C1 segment of cervical spinal cord (tissue), 14 donors: ENCODE data around the gene GAGE10.
"Not testable (repeated sequence)": the region's sequence is repeated elsewhere in the genome, so short reads cannot be mapped to it uniquely, and the experiment has no call there.

Experiments
- DNase-seq, 14 donors: peaks; one replicate each; lab custom pipeline; 2025; lab: John Stamatoyannopoulos, UW

Gene GAGE10

DNA sequence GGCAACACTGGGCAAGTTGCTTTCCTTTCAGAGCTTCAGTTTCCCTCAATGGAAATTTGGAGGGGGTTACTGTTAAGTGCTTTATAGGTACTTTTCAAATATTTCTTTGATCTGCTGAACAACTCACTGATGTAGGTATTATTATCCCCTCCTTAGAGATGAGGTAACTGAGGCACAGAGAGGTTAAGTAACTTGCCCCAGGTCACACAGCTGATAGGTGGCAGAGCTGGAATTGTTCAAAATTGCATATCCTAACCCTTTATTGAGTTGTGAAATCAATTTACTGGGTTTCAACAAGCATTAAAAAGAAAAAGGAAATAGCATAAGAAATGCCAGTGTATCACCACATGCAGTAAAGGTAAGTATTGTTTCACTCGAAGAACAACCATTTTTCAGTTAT is 27.2 kb upstream of the GAGE10 start:
- DNase-seq: no peak

DNA sequence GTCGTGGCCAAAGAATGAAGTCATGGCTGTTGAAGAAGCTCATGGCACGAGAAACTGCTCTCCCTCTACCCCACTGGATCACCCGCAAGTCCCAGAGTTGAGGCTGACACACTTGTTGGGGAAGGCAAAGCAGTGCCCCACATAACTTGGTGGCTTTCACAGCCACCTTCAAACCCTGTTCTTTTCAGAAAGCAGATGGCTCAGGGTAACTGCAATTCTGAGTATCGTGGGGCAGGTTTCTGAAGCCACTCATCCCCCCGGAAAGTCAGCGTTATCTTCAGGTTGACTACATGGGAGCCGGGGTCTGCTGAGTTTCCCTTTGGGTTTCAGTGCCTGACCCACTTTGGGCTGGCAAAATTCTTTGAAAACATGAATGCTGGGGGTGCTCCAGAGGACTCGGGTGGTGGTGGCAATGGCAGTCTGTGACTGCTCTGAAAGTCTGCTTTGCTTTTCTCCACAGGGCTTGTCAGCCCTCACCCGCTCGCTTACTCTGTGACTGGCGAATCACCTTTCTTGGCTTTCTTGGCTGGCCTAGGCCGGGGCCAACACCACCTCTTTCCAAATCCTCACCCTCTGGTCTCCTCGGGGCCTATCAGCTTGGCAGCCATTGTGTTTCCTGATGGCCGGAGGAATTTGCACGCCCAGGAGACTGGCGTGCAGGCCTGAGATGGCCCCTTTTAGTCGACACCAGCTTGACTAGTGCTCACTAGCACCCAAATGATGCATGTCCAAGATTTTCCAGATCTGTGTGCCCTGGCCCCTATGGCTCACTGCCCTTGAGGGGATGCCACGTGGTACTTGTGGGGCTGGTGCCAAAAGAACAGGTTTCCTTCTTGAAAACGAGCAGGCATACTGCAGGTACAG is 26.5 kb upstream of the GAGE10 start:
- DNase-seq: peak in 1 of 14 donors; percentile 62

DNA sequence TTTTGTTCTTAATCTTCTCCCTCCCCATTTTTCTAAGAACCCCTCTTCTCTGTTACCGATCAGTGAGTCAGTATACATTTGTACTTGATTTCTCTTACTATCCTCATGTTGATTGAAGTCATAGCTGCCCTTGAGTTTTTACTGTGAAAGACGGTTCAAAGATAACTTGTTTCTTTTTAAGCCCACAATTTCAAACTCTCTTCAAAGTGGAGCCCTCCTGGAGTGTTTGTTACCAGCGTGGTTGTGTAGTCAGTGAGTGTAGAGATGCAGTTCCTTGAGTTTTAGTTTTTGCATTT is 26.0 kb upstream of the GAGE10 start:
- no peak for DNase-seq

DNA sequence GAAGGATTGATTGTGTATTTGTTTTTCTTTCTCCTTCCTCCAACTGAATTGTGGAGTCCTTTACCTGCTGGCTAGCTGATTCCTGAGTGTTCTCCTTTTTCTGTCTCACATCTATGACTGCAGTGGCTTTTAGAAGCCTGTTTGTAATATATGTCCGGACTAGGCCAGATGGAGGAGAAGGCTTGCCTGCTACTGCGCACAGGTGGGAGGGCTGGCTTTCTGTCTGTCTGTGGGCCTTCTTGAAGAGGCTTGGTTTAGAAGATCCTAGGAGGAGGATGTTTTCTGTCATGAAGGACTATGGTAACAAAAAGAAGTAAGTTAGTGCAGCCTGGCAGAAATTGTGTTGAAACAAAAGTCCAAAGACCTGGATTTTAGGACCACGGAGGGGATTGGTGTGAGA is 25.4 kb upstream of the GAGE10 start:
- DNase-seq: peak in 1 of 14 donors; percentile 33

DNA sequence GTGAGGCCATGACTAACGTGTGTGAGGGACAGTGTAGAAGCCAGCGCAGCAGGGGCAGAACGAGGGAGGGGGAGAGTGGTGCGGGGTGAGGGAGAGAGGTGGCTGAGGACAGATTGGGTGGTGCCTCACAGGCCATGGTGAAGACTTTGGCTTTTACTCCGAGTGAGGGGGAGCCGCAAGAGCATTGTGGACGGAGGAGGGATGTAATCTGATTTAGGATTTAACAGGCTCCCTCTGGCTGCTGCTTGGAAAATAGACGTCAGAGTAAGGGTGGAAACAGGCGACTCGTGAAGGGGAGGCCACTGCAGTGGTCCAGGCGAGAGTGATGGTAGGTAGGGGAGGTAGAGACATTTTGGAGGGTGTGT is 20.8 kb upstream of the GAGE10 start:
- DNase-seq: peak in 1 of 14 donors; percentile 32

DNA sequence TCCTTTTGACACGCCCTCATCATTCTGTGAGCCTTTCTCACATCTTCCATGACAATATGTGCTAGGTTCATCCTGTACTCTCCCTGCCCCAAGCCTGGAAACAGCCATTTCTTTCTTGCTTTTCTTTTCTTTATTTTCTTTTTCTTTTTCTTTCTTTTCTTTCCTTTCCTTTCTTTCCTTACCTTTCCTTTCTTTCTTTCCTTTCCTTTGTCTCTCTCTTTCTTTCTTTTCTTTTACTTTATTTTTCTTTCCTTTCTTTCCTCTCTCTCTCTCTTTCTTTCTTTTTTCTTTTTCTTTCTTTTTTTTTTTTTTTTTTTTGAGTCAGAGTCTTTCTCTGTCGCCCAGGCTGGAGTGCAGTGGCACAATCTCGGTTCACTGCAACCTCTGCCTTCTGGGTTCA is 19.2 kb upstream of the GAGE10 start:
- no peak for DNase-seq

DNA sequence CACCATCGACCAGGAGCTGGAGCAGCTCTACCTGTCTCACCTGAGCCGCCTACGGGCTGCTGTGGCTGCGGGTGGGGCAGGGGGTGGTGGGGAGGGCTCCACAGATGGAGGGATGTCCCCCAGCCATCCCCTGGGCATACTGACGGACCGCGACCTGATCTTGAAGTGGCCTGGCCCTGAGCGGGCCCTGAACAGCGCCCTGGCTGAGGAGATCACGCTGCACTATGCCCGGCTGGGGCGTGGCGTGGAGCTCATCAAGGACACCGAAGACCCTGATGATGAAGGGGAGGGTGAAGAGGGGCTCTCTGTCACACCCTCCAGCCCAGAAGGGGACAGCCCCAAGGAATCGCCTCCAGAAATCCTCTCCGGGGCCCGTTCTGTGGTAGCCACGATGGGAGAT is 17.3 kb upstream of the GAGE10 start:
- no peak for DNase-seq

DNA sequence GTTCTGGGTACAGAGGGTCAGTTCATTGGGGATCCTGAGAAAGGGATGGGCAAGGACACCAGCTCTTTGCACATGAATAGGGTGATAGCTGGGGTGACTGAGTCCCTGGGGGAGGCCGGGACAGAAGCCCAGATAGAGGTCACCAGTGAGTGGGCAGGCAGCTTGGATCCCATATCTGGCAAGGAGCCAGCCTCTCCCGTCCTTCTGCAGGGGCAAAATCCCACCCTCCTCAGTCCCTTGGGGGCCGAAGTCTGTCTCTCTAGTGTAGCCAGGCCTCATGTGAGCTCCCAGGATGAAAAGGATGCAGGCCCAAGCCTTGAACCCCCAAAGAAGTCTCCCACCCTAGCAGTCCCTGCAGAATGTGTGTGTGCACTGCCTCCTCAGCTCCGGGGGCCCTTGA is 16.9 kb upstream of the GAGE10 start:
- DNase-seq: no peak

DNA sequence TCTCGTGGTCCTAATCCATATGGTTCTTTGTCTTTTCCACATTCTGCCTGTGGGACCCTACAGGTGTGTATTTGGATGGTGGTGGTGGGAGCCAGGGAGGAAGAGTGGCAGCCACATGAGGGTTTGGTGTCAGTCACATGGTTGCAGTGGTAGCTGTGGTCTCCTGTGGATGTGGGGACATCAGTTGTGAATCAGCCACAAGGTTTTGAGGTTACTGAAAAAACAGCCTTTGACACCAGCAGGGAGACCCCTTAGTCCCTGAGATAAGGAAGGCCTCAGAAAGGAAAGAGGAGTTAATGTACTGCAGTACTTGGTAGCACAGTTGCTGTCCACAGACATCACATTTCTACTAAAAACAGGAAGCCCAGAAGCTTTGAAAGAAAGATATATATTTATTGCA is 15.8 kb upstream of the GAGE10 start:
- DNase-seq: no peak

DNA sequence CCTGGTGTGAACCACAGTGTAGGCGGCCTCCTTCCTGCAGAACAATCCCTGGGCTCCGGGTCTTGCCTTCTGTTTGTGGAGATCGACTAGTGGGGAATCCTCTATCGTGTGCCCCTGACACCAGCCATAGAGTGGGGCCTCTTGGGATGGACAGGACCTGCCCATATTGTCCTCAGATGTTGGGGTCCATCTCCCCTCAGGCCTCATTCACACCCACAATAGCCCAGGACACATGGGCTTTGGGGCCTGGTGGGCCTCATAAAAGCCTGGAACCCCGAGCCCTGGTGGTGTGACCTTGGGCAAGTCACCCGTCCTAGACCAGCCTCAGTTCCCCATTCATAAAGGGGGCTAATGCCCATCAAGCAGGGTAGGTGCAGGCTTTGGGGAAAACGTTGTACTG is 13.2 kb upstream of the GAGE10 start:
- DNase-seq: no peak

DNA sequence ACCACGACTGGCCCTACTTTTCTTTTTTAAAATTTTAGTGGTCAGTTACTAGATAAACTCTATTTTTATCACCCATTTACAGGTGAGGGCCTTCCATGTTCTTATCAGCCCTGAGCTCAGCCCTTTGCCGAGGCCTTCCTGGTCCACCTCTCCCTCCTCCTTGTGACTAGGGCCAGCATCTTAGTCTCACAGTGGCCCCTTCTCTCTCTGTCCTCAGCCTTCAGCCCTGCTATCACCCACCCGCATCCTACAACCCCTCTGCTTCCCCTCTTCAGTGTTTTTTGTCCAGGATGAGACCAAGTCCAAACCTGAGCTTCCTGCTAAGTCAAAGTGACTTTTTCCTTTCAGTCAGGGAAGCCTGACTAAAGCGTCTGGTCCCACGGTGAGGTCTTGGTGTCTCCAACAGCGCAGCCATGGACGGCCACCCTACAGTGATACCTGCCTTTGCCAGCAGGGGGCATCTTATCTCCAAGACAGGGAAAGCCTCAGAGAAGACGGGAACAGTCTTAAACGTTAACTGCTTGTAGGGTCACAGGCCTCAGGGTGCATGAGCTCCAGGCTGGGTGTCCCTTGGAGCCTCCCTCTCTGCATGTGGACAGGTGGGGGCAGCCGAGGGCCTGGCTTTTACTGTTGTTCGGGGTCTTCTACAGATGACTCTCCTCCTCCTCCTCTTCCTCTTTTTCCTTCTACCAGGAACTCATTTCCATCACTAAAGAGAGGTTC is 11.7 kb upstream of the GAGE10 start:
- peak in 7 of 14 donors; percentile 2 to 28 (median 6) for DNase-seq

DNA sequence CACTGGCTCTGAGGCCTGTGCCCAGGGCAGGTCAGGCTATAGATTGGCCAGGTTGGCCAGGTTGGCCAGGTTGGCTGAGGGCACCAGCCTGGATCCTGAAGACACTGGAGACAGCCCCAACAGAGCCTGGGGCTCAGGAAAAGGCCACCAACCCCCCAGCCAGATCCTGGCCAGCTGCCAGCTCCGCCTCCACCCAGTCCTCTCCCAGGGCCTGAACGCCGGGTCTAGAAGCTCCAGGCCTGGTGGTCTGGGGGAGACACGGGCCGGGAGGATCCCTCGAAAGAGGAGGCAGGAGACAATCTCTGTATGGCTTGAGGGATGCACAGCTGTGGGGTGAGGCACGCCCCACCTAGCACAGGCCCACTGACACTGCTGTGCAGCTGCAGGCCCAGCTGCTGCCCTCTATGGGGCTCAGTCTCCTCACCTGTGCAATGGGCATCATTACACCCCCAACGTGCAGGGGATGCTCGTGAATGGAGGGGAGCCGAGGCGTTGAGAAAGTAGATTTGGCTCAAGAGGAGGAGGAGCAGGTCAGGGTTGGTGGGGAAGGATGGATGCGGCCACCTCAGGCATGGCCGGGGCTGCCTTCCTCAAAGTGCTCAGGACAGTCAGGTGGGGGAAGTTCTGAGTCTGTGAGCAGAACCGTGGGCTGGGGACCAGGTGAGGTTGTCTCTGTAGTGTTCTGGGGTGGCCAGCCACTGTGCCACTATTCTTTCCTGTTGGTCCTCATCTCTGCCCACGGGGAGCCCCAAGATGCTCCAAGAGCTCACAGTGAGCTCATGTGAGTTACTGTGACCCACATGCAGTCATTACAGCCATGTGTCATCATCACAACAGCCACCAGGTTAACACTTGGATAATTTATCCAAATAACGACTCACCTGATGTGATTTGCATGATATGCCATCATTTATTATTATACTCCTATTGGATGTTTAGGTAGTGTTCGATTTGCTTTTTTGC is 10.8 kb upstream of the GAGE10 start:
- no peak for DNase-seq

DNA sequence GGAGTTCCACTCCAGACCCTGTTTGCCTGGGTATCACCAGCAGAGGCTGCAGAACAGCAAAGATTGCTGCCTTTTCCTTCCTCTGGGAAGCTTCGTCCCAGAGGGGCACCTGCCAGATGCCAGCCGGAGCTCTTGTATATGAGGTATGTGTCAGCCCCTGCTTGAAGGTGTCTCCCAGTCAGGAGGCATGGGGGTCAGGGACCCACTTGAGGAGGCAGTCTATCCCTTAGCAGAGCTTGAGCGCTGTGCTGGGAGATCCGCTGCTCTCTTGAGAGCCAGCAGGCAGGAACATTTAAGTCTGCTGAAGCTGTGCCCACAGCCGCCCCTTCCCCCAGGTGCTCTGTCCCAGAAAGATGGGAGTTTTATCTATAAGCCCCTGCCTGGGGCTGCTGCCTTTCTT is 4.2 kb upstream of the GAGE10 start:
- DNase-seq: not testable (repeated sequence)

DNA sequence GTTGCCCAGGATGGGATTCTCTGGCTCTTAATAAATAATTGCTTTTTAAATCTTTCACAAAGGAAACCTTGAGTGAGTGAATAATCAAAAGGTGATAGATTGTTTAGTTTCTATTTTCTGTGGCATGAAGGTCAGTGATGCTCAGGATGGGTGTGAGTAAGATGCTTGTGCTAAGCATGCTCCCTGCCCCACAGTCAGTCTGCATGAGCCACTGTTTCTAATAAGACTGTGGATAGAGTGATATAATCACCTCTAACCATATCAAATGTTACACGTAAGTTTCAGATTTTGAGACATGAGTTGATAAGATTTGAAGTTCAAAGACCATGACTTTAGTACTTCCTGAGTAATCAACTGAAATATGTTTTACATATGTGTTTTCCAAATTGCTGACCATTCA is 2.7 kb upstream of the GAGE10 start:
- DNase-seq: no peak

DNA sequence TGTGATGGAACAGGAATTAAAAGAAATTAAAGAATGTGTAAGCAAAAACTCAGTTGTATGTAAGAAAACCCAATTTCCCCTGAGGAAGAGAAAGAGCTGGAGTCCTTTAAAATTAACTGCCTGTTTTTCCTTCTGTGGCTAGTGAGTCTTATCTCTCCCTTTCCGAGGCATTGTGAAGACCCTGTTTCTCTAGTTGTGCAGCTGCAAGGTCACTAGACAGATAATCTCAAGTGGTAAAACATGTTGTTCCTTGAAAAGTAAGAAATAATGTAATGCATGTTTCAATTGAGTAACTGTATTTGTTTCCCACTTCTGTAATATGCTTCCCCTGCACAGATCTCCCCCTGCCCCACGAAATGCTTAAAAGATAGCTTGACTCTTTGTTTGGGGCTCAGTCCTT is 4.3 kb downstream of the GAGE10 start:
- not testable (repeated sequence) for DNase-seq

DNA sequence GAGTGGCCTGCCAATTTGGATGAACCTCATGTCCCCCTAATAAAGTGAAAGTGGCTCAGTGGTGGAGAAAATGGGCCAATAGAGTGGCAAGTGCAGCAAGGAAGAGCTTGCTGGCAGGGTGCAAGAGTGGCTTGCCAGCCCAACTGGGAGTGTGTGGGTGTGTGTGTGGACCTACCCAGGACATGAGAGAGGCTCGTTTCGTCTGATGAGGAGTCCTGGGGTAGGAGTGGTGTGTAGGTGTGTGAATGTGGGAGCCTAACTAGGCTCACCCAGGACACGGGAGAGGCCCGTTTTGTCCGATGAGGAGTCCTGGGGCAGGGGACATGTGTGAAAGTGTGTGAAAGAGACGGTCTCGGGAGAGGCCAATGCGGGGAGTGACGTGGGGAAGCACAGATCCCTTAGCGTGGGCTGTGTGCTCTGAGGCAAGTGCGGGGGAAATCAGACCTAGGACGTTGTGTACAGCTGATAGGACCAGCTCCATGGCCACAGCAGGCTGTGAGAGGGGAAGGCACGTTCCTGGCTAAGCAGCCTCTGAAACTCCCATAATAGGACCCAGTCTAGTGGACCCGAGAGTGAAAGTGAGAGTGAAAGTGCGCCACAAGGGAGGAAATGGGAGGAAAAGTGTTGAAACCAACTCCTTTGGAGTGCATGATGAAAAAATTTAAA is 5.3 kb downstream of the GAGE10 start:
- DNase-seq: peak in 4 of 14 donors; percentile 3 to 10 (median 6)

DNA sequence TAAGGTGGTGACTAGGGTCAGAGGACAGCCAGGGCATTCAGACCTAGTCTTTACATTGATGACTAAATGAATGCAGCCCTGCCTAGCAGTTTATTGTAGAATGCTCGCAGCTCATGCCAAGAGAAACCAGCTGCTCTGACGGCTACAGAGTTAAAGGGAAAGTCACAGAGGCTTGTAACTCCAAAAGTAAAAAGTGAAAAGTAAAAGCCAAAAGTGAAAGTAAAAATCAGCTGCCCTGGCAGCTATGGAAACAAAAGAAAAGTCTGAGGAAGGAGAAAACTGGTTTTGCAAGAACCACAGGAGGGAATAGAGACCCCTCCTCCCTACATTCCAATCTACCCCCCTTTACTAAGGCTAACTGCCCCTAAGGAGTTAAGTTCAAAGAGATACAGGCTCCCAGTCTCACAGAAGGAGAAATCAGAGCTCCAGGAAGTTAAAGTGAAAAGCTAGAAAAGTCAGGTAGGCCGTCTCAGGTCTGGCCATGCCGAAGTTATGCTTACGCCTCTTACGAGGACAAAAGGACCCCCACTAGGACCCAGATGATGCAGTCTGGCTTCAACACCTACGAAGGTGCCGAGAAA is 6.0 kb downstream of the GAGE10 start:
- no peak for DNase-seq

DNA sequence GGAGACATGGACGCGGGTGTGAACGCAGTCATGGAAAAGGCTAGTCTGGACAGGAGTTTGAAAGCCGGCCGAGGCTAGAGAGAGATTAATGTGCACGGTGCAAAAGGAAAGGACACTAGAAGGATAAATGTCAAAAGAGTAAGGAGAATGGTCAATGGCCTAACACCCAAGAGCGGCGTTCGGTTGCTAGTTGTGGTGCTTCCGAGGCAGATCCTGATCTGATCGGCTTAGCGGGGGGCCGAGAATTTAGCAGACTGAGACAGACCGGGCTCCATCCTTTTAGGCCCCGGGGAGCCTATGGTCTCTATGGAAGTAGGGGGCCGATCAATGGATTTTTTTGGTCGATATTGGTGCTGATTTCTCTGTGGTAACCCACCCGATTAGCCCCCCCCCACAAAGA is 6.9 kb downstream of the GAGE10 start:
- DNase-seq: no peak

DNA sequence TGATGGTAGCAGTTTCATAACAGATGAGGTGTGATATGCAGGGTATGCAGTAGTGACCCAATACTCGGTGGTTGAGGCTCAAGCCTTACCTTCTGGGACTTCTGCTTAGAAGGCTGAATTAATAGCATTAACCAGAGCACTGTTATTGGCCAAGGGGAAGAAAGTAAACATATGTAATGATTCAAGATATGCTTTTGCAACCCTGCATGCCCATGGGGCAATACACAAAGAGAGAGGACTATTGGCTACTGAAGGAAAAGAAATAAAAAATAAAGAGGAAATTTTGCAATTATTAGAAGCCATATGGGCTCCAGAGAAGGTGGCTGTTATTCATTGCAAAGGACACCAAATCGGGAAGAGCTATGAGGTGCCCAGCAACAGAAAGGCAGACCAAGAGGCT is 8.7 kb downstream of the GAGE10 start:
- DNase-seq: no peak

DNA sequence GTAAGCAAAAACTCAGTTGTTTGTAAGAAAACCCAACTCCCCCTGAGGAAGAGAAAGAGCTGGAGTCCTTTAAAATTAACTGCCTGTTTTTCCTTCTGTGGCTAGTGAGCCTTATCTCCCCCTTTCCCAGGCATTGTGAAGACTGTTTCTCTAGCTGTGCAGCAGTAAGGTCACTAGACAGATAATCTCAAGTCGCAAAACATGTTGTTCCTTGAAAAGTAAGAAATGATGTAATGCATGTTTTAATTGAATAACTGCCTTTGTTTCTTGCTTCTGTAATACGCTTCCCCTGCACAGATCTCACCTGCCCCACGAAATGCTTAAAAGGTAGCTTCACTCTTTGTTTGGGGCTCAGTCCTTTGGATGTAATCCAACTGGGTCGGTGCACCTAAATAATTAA is 12.6 kb downstream of the GAGE10 start:
- no peak for DNase-seq

DNA sequence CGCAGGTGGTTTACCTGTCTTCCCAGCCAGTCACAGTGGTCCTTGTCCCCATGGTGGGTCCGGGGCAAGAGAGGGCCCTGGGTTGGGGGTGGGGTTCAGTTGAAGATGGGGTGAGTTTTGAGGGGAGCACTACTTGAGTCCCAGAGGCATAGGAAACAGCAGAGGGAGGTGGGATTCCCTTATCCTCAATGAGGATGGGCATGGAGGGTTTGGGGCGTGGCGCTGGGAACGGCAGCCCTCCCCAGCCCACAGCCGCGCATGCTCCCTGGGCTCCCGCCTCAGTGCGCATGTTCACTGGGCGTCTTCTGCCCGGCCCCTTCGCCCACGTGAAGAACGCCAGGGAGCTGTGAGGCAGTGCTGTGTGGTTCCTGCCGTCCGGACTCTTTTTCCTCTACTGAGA is 18.3 kb downstream of the GAGE10 start, which contains the start of gene GAGE12J:
Gene GAGE12J, plus strand, starts transcription at position 301 of the 400 bp plus-strand sequence. CDS start 1,157 bp downstream, outside the sequence.
- DNase-seq: not testable (repeated sequence)
